ENCODE data around the gene SUGT1. TPM values are rescaled to one million over a fixed set of nuclear protein-coding genes. Genes with fewer than 3 reads are reported as not detected.

The SUGT1 gene
- total and polyA plus RNA-seq, 2 of the 13 experiments (the other 11 are each of a cell fraction or from before 2014, with no cell fraction given), result 23.1 to 71.2 TPM

DNA sequence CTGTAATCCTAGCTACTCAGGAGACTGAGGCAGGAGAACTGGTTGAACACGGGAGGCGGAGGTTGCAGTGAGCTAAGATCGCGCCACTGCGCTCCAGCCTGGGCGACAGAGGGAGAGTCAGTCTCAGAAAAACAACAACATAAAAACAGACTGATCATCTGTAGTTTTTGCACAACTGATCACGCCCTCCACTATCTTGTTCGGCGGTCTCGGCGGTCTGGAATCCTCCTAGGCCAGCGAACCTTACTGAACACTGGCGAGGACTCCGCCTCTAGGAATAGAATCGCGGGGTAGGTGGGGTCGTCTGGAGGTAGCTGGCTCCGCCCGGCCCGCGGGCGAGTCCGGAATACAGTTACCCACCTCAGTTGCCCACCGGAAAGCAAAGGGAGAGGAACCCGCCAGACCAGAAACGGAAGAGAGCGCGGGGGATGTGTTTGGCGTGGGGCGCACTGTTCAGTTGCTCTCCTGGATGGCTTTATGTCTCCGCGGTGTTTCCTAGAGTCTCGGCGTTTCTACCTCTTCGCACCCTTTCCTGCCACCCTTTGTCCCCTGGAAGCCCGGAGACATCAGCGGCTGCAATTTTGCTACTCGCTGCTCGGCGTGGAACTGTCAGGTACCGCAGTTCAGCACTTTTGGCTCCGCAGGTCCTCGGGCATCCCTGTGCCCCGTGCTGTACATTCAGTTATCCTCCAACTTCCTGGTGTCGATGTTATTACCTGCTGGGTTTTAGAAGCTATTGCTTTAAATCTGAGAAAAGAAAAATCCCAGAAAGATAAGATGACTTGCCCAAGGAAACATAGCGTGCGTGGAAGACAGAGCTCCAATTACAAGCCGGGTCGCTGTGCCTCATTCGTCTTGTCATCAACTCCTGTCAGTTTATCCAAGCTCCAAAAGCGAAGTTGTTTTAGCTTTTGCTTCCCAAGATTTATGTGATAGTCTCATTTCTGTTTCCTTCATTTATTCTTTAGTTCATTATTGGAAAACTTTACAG lies 35.3 kb upstream of the SUGT1 start (continued):
- TF ChIP-seq FOXJ3 (CRISPR knock-in tag; IDR thresholded peaks at IDR 0.05; ENCODE audit: borderline replicate concordance) (no peak; the same call in 1 of the 2 replicates), NFKB2 (CRISPR knock-in tag; IDR thresholded peaks at IDR 0.05; ENCODE audit: borderline replicate concordance) (peak; percentile 64; the same call in 1 of the 2 replicates), SIN3B (IDR thresholded peaks at IDR 0.05; ENCODE audit: low read length) (peak; percentile 92), SKIL (CRISPR knock-in tag; IDR thresholded peaks at IDR 0.05; ENCODE audit: borderline replicate concordance) (no peak), RORA (CRISPR knock-in tag; IDR thresholded peaks at IDR 0.05) (0 out of 2 replicates have a peak, but pooled peaks have one; percentile 55), AGO1 (IDR thresholded peaks at IDR 0.05; ENCODE audit: low read depth, low read length, poor library complexity, severe bottlenecking) (peak; percentile 33), YEATS4 (CRISPR knock-in tag; IDR thresholded peaks at IDR 0.05; ENCODE audit: borderline replicate concordance) (peak; percentile 78), MATR3 (CRISPR knock-in tag; IDR thresholded peaks at IDR 0.05) (no peak), ZFP36L1 (CRISPR knock-in tag; IDR thresholded peaks at IDR 0.05) (no peak), SOX5 (CRISPR knock-in tag; IDR thresholded peaks at IDR 0.05; ENCODE audit: borderline replicate concordance) (0 out of 2 replicates have a peak, but pooled peaks have one; percentile 26), HNF4G (IDR thresholded peaks at IDR 0.05; ENCODE audit: borderline replicate concordance, low read depth, low read length) (no peak), HNF4G (CRISPR knock-in tag; IDR thresholded peaks at IDR 0.05; ENCODE audit: borderline replicate concordance, low read depth) (0 out of 2 replicates have a peak, but pooled peaks have one; percentile 51), SP4 (CRISPR knock-in tag; IDR thresholded peaks at IDR 0.05) (peak; percentile 89)
- TF ChIP-seq, protein P1, sequence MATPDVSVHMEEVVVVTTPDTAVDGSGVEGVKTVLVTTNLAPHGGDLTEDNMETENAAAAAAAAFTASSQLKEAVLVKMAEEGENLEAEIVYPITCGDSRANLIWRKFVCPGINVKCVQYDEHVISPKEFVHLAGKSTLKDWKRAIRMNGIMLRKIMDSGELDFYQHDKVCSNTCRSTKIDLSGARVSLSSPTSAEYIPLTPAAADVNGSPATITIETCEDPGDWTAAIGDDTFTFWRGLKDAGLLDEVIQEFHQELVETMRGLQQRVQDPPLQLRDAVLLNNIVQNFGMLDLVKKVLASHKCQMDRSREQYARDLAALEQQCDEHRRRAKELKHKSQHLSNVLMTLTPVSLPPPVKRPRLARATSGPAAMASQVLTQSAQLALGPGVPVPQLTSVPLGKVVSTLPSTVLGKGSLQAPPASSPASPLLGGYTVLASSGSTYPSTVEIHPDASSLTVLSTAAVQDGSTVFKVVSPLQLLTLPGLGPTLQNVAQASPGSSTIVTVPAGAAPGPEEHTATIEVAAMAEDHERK (CRISPR knock-in tag; IDR thresholded peaks at IDR 0.05; ENCODE audit: low read depth), result no peak
- TF ChIP-seq, protein P2, sequence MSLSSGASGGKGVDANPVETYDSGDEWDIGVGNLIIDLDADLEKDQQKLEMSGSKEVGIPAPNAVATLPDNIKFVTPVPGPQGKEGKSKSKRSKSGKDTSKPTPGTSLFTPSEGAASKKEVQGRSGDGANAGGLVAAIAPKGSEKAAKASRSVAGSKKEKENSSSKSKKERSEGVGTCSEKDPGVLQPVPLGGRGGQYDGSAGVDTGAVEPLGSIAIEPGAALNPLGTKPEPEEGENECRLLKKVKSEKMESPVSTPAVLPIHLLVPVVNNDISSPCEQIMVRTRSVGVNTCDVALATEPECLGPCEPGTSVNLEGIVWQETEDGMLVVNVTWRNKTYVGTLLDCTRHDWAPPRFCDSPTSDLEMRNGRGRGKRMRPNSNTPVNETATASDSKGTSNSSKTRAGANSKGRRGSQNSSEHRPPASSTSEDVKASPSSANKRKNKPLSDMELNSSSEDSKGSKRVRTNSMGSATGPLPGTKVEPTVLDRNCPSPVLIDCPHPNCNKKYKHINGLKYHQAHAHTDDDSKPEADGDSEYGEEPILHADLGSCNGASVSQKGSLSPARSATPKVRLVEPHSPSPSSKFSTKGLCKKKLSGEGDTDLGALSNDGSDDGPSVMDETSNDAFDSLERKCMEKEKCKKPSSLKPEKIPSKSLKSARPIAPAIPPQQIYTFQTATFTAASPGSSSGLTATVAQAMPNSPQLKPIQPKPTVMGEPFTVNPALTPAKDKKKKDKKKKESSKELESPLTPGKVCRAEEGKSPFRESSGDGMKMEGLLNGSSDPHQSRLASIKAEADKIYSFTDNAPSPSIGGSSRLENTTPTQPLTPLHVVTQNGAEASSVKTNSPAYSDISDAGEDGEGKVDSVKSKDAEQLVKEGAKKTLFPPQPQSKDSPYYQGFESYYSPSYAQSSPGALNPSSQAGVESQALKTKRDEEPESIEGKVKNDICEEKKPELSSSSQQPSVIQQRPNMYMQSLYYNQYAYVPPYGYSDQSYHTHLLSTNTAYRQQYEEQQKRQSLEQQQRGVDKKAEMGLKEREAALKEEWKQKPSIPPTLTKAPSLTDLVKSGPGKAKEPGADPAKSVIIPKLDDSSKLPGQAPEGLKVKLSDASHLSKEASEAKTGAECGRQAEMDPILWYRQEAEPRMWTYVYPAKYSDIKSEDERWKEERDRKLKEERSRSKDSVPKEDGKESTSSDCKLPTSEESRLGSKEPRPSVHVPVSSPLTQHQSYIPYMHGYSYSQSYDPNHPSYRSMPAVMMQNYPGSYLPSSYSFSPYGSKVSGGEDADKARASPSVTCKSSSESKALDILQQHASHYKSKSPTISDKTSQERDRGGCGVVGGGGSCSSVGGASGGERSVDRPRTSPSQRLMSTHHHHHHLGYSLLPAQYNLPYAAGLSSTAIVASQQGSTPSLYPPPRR (CRISPR knock-in tag; IDR thresholded peaks at IDR 0.05; ENCODE audit: borderline replicate concordance), result peak; percentile 37; the same call in 1 of the 2 replicates
- TF ChIP-seq, protein P3, sequence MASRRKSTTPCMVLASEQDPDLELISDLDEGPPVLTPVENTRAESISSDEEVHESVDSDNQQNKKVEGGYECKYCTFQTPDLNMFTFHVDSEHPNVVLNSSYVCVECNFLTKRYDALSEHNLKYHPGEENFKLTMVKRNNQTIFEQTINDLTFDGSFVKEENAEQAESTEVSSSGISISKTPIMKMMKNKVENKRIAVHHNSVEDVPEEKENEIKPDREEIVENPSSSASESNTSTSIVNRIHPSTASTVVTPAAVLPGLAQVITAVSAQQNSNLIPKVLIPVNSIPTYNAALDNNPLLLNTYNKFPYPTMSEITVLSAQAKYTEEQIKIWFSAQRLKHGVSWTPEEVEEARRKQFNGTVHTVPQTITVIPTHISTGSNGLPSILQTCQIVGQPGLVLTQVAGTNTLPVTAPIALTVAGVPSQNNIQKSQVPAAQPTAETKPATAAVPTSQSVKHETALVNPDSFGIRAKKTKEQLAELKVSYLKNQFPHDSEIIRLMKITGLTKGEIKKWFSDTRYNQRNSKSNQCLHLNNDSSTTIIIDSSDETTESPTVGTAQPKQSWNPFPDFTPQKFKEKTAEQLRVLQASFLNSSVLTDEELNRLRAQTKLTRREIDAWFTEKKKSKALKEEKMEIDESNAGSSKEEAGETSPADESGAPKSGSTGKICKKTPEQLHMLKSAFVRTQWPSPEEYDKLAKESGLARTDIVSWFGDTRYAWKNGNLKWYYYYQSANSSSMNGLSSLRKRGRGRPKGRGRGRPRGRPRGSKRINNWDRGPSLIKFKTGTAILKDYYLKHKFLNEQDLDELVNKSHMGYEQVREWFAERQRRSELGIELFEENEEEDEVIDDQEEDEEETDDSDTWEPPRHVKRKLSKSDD (CRISPR knock-in tag; IDR thresholded peaks at IDR 0.05; ENCODE audit: low read depth), result 0 out of 2 replicates have a peak, but pooled peaks have one; percentile 53
